Cardiac fibroblast (primary cell): ENCODE data around the gene AP3S2.

Source experiments
- DNase-seq, 2 donors: peaks; one replicate each; pipeline versions ENCODE4 v3.0.0 to v3.0.0-alpha.2; 2010; ENCODE audit warnings: low read depth in 2 of 2
- H3K4me3 ChIP-seq, 2 donors: replicated peaks in 1 of 2; 1 replicate in 1 of 2; 2 replicates in 1 of 2; pipeline ENCODE4 v1.5.1; 2011; ENCODE audit warnings: low read depth in 2 of 2, low read length in 2 of 2, mild to moderate bottlenecking in 2 of 2, moderate library complexity in 1 of 2
- CTCF ChIP-seq: IDR thresholded peaks from one replicate; pipeline ENCODE4 v1.5.1; 2011; ENCODE audit warnings: low read depth, mild to moderate bottlenecking, low read length, inconsistent platforms

Gene AP3S2

GRCh38 chr15:89829616-89830440 is 64.0 kb downstream of the AP3S2 start:
- no peak overlapping the region for H3K4me3 ChIP-seq
- TF ChIP-seq CTCF, result no peak
- no peak for DNase-seq

- DNase-seq, result no peak
- TF ChIP-seq CTCF, result no peak
- no peak overlapping the region for H3K4me3 ChIP-seq
These were observed 64.6 kb downstream of the AP3S2 start for GRCh38 chr15:89829161-89829560.

GRCh38 chr15:89828281-89829145 is 65.3 kb downstream of the AP3S2 start:
- H3K4me3 ChIP-seq, result no peak overlapping the region
- peak; percentile 72 to 81 for DNase-seq
- no peak for TF ChIP-seq CTCF

- DNase-seq, result no peak
- no peak overlapping the region for H3K4me3 ChIP-seq
- TF ChIP-seq CTCF, result no peak
These were observed 66.0 kb downstream of the AP3S2 start for GRCh38 chr15:89827829-89828228.

- H3K4me3 ChIP-seq, result no peak overlapping the region
- no peak for TF ChIP-seq CTCF
- no peak for DNase-seq
These were observed 66.8 kb downstream of the AP3S2 start for GRCh38 chr15:89826671-89827655.

GRCh38 chr15:89825271-89825940 is 68.4 kb downstream of the AP3S2 start:
- TF ChIP-seq CTCF, result no peak
- no peak overlapping the region for H3K4me3 ChIP-seq
- no peak for DNase-seq
